Keratinocyte (primary cell): ENCODE measurements around the gene UBXN2A.

Source experiments
- CTCF ChIP-seq, 3 experiments: IDR thresholded peaks in 1 of 3; conservative IDR thresholded peaks in 1 of 3; optimal IDR thresholded peaks in 1 of 3; 2 replicates in 2 of 3; 3 replicates in 1 of 3; pipeline versions ENCODE3 to v1.5.1; 2011; ENCODE audit warnings: low read length in 3 of 3, mild to moderate bottlenecking in 3 of 3, moderate library complexity in 2 of 3, control low read depth in 1 of 3, inconsistent platforms in 1 of 3; ENCODE audit not compliant: insufficient read depth in 2 of 3; ENCODE audit errors: extremely low read depth in 1 of 3
- EZH2 ChIP-seq: IDR thresholded peaks from one replicate; pipeline ENCODE4 v1.6.1; 2012; ENCODE audit warnings: inconsistent platforms, mild to moderate bottlenecking, low read length, moderate library complexity

- TF ChIP-seq CTCF (optimal IDR thresholded peaks at IDR 0.05 in 1 of 3, IDR thresholded peaks at IDR 0.05 in 1 of 3, conservative IDR thresholded peaks at IDR 0.05 in 1 of 3; ENCODE audit: extremely low read depth in 1 of 3, insufficient read depth in 2 of 3, low read length in 3 of 3) (no peak), EZH2 (no peak)
These were observed 1.4 kb downstream of the UBXN2A start for GRCh38 chr2:23941644-23942043.
